ENCODE results near the gene ARHGAP4. TPM values are rescaled to one million over a fixed set of nuclear protein-coding genes. Genes with fewer than 3 reads are reported as not detected.

The ARHGAP4 gene
- total and polyA plus RNA-seq, 2 experiments from 2014 or later = 6.2 to 6.4 TPM

GRCh38 chrX:153867139-153867538 lies 58.9 kb downstream of the ARHGAP4 start:
- 86% methylated on average over 9 of the region's 9 CpGs for WGBS (ENCODE audit: low lambda C conversion rate, missing lambda C conversion rate)
- Histone ChIP-seq H3K4me1 (ENCODE audit: insufficient read depth) (no peaks in the 10 kb centered on the region), H3K27me3 (no peaks in the 10 kb centered on the region), H2AFZ (no peak overlapping the region), H3K79me2 (no peaks in the 10 kb centered on the region), H3K9me3 (ENCODE audit: low read depth) (no peaks in the 10 kb centered on the region), H3K4me3 (no peak overlapping the region), H3K4me2 (no peak overlapping the region), H3K27ac (no peak overlapping the region), H3K36me3 (replicated peaks; ENCODE audit: insufficient read depth, low read depth) (no peaks in the 10 kb centered on the region), H3K9me2 (replicated peaks; ENCODE audit: insufficient read depth) (no peaks in the 10 kb centered on the region), H4K20me1 (ENCODE audit: insufficient read depth, poor library complexity, severe bottlenecking) (no peaks in the 10 kb centered on the region)
- TF ChIP-seq EZH2phosphoT487 (IDR thresholded peaks at IDR 0.05; ENCODE audit: low read depth, severe bottlenecking, unreplicated experiment) = no peak
- TF ChIP-seq EZH2 (IDR thresholded peaks at IDR 0.05; ENCODE audit: borderline replicate concordance) = no peak
- TF ChIP-seq CTCF (IDR thresholded peaks at IDR 0.05; ENCODE audit: poor library complexity) = no peak
- no peak for DNase-seq (ENCODE audit: low spot score)

- Histone ChIP-seq H3K9me3 (ENCODE audit: low read depth) (no peaks in the 10 kb centered on the region), H3K36me3 (replicated peaks; ENCODE audit: insufficient read depth, low read depth) (no peaks in the 10 kb centered on the region), H3K4me3 (no peak overlapping the region), H3K9me2 (replicated peaks; ENCODE audit: insufficient read depth) (no peaks in the 10 kb centered on the region), H3K27ac (no peak overlapping the region), H3K4me2 (no peak overlapping the region), H3K27me3 (no peaks in the 10 kb centered on the region), H2AFZ (no peak overlapping the region), H3K4me1 (ENCODE audit: insufficient read depth) (no peaks in the 10 kb centered on the region), H4K20me1 (ENCODE audit: insufficient read depth, poor library complexity, severe bottlenecking) (no peaks in the 10 kb centered on the region), H3K79me2 (no peaks in the 10 kb centered on the region)
- no peak for TF ChIP-seq CTCF (IDR thresholded peaks at IDR 0.05; ENCODE audit: poor library complexity)
- TF ChIP-seq EZH2 (IDR thresholded peaks at IDR 0.05; ENCODE audit: borderline replicate concordance) = no peak
- no peak for TF ChIP-seq EZH2phosphoT487 (IDR thresholded peaks at IDR 0.05; ENCODE audit: low read depth, severe bottlenecking, unreplicated experiment)
- no peak for DNase-seq (ENCODE audit: low spot score)
- 87% methylated on average over 22 of the region's 22 CpGs for WGBS (ENCODE audit: low lambda C conversion rate, missing lambda C conversion rate)
Observed at GRCh38 chrX:153866302-153867019, 59.6 kb downstream of the ARHGAP4 start.

GRCh38 chrX:153865685-153866084 lies 60.4 kb downstream of the ARHGAP4 start:
- TF ChIP-seq CTCF (IDR thresholded peaks at IDR 0.05; ENCODE audit: poor library complexity) (no peak), EZH2 (IDR thresholded peaks at IDR 0.05; ENCODE audit: borderline replicate concordance) (no peak), EZH2phosphoT487 (IDR thresholded peaks at IDR 0.05; ENCODE audit: low read depth, severe bottlenecking, unreplicated experiment) (no peak)
- H3K36me3 ChIP-seq (replicated peaks; ENCODE audit: insufficient read depth, low read depth) = no peaks in the 10 kb centered on the region
- no peak overlapping the region for H3K4me3 ChIP-seq
- H3K9me2 ChIP-seq (replicated peaks; ENCODE audit: insufficient read depth) = no peaks in the 10 kb centered on the region
- H3K4me1 ChIP-seq (ENCODE audit: insufficient read depth) = no peaks in the 10 kb centered on the region
- 90% methylated on average over 9 of the region's 9 CpGs for WGBS (ENCODE audit: low lambda C conversion rate, missing lambda C conversion rate)
- H3K27ac ChIP-seq = no peak overlapping the region
- no peak overlapping the region for H2AFZ ChIP-seq
- H3K4me2 ChIP-seq = no peak overlapping the region
- no peaks in the 10 kb centered on the region for H3K79me2 ChIP-seq
- H4K20me1 ChIP-seq (ENCODE audit: insufficient read depth, poor library complexity, severe bottlenecking) = no peaks in the 10 kb centered on the region
- no peaks in the 10 kb centered on the region for H3K27me3 ChIP-seq
- no peaks in the 10 kb centered on the region for H3K9me3 ChIP-seq (ENCODE audit: low read depth)
- DNase-seq (ENCODE audit: low spot score) = no peak
